Anterior cingulate cortex (tissue), 58 donors: Measurements from ENCODE around the gene TSPAN4.

Experiments used
- DNase-seq, 58 donors: peaks; one replicate each; lab custom pipeline; 2025; lab: John Stamatoyannopoulos, UW

TSPAN4 gene

DNA sequence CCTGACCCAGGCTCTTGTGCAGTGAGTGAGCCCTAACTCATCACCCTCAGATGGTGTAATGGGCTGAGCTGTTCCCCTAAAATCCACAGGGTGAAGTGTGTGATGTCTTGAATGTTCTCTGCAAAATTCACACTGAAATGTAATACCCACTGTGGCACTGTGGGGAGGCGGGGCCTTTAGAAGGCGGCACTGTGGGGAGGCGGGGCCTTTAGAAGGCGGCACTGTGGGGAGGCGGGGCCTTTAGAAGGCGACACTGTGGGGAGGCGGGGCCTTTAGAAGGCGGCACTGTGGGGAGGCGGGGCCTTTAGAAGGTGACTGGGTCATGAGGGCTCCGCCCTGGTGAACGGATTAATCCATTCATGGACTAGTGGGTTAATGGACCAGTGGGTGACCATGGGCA lies 34.9 kb downstream of the TSPAN4 start:
- DNase-seq, result no peak

DNA sequence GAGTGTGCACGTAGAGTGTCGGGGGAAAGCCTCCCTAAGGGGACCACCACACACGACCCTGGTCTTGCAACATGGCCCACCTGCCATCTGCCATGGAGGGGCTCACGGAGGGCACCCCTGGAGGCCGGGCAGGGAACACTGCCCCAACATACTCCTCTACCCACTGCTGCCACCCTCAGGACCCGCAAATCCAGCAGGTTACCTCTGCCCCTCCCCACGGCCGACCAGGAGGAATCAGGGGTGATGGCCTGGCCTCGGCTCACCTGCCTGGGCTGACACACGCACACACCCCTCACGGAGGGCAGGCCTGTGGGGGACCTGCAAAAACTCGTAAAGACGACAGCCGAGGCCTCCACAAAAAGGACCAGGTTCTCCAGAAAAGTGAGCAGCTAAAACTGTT lies 37.8 kb downstream of the TSPAN4 start:
- DNase-seq, result no peak

DNA sequence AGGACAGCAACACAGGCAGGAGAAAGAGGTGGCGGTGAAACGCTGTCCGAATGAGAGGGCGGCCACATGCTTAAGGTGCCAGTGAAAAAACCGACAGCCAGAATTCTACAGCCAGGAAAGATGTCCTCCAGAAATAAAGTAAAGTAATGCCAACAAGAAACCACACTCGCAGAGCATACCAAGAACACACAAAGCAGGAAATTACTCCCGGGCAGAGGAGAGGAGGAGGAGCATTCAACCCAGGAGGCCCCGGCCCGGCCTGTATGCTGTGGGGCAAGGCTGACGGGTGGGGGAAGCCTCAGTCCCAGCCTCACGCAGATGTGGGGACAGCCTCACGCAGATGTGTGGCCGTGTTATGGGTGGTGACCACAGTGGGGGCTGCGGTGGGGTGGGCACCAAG lies 39.9 kb downstream of the TSPAN4 start:
- no peak for DNase-seq

DNA sequence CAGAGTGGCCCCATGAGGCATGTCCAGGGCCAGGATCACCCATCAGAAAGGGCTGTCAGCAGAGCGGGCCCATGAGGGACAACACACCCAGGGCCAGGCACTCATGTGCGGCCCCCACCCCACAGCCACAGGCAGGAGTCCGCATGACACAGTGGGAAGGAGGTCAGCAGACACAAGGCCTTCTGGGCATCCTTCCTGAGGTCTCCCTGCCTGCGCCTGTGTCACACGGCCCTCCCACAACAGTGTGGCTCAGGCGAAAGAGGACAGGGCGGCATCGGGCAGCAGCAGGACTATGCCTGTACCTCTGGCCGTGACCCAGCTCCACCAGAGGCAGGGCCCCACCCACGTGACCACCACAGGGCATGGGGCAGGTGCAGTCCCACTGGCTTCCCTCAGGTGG lies 40.9 kb downstream of the TSPAN4 start:
- no peak for DNase-seq

DNA sequence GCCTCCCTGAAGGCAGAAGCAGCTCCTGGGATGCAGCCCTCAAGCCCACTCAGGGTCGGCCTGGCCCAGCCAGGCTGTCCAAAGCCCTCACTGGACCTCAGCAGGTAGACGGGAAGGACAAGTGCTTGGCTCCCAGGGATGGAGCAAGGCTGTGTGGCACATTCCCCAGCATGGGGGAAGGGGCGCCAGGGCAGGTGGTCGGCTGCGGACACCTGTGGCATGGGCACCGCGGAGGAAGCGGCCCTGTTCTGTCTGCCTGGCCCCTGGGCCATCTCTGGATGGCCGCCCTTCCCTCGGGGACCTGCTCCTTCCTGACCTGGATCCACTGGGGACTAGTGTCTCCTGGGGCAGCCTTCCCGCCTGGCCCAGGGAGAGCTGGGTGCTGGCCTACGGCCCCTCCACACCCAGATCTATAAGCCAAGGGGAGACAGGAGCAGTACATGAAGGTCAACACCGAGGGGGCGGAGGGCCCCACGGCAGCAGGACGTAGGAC lies 42.0 kb downstream of the TSPAN4 start:
- no peak for DNase-seq

DNA sequence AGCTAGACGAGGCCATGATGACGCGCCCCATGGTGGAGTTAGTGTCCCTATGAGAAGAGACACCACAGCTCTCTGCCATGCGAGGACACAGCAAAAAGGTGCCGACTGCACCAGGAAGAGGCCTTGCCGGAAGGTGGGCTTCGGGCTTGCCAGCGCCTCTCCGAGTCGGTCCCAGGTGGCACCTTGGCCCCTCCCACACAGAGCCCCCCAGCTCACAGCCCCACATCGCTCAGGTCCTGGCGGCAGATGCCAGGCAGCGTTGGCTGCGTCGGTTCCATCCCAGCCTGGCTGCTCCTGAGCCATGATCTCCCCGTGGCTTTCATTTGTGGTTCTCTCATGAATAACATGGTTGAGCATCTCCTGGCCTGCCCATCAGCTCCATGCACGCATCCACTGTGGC lies 43.9 kb downstream of the TSPAN4 start:
- no peak for DNase-seq

DNA sequence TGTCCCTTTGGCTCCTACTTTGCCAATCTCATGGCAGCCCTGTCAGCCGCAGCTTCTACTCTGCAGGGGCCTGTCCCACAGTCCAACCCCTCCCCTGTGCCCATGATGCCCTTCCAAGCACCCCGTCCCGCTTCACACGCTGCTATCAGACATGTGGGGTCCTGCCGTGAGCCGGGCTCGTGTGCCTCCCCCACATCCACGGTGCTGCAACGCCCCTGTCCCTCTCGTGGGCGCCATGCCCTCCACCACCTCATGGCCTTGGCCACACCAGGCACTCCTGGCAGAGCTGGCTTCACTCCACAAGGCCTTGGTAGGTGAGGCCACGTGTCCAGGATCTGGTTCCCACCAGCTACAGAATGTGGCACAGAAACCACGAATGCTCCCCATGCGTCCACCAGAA lies 44.9 kb downstream of the TSPAN4 start:
- DNase-seq, result no peak

DNA sequence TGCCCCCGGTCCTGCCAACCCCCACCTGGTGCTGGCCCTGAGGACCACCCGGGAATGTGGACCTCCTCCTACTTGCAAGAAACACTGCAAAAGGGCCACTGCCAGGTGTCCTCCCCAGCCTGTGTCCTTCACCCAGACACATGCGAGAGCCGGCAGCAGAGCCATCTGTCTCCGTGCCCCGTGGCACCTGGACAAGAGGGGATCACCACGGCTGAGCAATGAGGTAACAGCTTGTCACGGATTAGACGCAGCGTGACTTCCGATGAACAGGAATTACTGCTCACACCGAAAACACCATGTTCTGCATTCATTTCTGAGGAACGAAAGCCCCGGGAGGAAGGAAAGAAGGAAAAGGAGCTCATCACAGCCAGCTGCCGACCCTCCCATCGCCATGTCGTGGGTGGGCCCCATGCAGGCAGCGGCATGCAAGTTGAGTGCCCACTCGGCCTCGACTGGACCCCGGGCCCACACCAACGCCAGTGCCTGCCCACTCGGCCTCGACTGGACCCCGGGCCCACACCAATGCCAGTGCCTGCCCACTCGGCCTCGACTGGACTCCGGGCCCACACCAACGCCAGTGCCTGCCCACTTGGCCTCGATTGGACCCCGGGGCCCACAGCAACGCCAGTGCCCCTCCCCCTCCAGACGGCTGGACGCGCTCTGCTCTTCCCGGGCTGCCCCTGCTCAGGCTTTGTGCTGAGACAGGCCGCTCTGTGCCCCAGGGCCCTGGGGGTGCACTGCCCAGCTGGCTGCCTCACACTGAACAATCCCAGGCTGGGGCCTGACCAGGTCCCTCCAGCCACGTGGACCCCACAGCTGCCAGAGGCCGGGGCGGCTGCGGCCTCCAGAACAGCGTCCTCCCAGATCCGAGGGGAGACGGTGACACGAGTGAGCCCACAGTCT lies 45.9 kb downstream of the TSPAN4 start:
- peak in 5 of 58 donors; percentile 13 to 51 (median 24) for DNase-seq

DNA sequence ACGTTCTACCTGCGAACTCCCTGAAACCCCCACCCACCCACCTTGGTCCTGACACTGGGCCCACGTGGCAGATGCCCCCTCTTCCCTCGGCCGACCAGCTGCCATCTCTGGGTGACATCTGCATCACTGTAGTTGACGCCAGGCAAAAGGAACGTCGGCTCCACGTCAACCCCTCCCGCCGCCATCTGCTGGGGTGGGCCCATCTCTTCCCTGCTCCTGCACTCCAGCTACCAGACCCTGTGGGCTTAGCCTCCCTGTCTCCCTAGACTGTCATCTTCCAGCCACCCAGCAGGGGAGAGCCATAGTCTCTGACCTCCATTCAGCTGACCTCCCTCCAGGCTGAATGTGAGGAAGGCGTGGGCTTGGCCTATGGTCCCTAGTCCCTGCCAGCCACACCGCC lies 46.6 kb downstream of the TSPAN4 start:
- DNase-seq, result no peak

DNA sequence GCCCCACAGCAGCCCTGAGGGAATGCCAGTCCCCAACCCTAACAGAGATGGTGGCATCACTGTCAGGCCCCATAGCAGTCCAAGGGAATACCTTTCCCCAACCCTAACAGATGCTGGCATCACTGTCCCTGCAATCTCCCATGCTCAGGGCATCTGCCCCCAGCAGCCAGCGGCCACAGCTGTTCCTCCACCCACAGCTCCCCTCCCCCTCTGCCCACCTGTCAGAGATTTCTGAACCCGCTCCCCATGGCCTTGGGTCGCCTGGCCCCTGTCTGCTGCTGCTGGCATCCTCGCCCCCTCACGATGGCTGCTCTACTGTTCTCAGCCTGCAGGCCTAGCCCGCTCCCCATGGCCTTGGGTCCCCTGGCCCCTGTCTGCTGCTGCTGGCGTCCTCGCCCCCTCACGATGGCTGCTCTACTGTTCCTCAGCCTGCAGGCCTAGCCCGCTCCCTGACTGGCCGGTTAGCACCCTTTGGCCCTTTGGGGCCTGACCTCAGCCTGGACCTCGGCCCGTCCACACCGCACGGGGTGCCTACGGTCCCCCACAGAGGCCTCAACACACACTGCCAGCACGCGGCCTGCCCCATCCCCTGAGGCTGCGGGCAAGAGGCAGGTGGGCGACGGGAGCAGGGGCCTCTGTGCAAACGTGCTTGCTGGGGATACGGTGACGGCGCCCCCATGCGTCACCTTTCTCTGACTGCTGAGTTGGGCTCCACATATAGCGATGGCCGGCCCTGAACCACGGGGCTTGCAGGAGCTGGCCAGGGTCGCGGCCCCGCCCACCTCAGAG lies 47.2 kb downstream of the TSPAN4 start:
- DNase-seq, result no peak

DNA sequence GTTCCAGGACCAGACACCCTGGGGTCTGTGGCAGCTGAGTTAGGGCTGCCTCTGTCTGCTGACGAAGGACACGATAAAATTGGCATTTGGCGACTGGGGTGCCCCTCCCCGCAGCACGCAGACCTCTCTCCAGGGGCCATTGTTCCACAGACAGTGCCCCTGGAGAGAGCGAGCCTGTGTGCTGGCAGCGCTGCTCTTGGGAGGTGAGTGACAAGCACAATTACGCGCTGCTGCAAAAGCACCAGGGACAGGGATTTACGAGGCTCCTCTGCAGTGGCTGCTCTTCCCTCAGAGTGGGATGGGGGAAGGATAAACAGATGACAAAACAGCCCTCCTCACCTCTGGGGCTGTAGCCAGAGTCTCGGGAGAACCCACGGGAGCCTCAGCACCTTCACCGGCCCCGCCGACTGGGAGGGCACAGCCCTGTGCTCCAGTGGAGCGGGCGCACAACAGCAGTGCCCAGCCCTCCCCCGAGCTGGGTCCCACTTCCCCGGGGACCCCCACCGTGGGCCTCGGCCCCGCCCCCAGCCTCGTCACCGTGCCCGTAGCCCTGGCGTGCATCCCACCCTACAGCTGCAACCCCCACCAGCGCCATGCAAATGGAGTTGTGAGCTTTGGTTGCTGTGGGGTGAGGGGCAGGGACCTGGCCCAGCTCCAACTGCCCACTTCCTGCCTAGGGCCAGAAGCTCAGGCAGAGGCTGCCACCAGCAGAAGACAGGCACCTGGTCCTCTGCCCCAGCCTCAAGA lies 48.3 kb downstream of the TSPAN4 start:
- peak in 2 of 58 donors; percentile 15 to 27 for DNase-seq

DNA sequence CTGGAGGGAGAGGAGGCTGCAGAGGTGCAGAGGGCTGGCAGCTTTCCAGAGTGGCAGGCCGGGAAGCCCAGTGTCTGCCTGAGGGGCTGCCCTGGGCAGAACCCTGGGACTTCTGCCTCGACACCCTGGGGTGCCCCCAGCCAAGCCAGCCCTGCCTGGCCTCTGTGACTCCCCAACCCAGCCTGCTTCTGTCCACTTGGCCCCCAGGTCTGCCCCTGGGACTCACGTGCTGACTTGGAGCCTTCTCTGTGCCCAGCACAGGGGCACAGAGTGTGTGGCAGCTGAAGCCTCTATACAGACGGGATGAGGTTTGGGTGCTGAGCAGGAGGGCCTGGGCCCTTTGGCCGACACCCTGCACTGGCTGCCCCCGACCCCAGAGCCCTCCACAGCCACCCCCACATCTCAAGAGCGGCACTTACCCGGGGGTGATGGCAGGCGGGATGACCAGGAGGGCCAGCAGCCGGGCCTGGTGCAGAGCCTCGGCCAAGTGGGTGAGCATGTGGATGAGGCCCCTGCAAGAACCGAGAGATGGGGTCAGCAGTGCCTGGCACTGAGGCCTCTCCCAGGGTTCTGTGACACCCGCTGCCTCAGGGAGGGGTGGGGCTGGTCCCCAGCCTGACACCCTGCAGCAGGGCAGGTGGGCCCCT lies 50.5 kb downstream of the TSPAN4 start:
- no peak for DNase-seq

DNA sequence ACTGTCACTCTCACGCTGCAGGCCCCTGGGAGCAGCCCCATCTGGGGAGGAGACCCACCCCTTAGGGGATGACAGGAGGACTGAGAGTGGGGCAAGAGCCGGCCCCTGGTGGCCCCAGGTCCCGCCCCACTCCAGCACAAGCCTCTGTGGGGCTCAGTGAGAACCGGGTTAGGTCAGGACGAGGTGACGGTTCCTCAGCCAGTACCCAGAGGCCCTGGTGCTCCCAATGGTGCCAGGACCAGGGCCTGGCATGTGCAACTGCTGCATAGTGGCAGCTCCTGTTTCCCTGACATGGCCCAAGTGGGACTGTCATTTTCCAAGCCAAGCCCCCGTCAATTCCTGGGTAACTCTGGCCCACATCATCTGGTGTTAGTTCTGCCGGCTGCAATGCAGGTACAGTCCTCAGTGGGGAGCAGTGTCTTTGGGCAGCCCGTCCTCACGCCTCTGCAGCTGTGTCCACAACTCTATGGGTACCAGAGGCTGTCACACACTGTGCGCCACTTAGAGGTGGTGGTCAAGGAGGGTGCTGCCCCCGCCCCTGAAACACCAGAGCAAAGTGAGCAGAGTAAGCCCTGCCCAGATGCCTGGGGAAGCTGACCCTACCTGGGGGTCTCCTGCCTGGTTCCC lies 52.0 kb downstream of the TSPAN4 start:
- DNase-seq, result no peak

DNA sequence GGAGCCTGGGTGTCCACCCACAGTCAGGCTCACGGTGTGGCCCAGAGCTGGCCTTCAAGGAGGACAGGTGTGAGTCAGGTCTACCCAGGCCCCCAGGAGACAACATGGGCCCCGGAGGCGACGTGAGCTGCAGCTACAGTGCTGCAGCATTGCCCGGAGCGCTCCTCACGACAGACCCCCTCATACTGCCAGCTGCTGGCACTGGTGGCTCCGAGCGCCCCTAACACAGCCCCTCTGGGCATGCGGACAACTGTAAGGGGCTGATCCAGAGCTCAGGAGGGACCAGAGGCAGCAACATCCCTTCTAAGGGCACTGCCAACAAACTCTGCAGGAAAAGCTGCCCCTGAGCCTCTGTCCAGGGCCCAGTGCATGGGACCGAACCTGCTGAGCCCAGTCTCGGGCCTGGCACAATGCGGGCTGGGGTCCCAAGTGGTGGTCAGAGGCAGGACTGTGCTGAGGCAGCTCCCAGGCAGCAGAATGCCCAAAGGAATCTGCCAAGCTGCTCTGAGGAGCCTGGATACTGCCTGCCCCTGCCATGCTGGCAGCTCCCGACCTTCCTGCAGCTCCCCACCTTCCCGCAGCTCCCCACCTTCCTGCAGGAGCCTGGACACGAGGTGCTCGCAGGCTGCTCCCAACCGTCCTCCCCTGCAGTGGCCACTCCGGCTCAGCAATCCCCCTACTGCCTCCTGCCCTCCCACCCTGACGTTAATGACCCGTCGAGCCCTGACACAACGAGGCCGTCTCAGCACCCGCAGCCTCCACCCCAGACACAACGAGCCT lies 52.9 kb downstream of the TSPAN4 start:
- no peak for DNase-seq

DNA sequence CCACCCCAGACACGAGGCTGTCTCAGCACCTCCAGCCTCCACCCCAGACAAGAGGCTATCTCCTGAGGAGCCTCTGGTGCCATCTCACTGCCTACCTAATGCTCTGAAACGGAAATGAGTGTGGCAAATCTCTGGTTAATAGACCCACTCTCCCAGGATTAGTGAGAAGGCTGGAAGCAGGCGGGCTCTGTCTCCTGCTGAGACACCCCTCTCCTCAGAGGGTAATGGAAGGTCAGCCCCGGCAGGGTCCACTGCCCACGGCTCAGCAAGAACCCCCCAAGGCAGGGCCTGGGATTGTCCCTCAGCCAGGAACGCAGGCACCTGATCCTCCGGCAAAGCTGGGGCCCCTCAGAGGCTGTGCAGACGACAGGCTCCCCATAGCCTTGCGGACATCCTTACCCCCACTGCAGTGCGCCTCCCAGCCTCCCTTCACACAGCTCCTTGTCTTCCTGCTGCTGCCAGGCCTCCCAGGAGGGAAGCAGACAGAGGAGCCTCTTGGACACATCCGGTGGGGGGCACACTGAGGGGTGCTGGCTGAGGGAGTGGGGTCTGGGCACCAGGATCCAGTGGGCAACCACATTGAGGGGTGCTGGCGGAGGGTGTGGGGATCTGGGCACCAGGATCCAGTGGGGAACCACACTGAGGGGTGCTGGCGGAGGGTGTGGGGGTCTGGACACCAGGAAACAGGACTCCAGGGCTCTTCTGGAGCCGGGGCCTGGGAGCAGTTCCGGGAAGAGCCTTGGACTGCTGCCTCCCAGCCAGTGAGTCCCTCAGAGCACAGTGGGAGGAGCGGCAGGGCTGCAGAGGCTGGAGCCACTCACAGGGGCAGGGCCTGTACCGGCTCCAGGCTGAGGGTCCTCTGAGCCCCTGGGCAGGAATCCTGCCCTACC lies 54.8 kb downstream of the TSPAN4 start:
- DNase-seq, result no peak

DNA sequence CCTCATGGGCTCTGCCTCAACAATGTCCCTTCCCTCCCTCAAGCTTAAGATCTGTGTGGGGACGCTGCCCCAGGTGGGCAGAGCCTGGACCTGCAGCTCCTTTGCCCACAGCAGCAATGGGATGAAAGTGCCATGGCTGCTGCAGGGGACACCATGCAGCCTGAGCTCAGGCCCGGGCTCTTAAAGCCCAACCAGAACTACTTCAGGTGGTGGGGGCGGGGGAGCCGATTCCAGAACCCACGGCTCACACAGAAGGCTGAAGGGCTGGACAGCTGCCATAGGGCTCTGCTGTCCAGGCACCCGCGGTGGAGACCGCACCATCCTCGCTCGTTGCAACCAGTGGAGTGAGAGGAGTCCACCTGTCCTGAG lies 55.5 kb downstream of the TSPAN4 start:
- DNase-seq, result peak in 2 of 58 donors; percentile 10 to 40

DNA sequence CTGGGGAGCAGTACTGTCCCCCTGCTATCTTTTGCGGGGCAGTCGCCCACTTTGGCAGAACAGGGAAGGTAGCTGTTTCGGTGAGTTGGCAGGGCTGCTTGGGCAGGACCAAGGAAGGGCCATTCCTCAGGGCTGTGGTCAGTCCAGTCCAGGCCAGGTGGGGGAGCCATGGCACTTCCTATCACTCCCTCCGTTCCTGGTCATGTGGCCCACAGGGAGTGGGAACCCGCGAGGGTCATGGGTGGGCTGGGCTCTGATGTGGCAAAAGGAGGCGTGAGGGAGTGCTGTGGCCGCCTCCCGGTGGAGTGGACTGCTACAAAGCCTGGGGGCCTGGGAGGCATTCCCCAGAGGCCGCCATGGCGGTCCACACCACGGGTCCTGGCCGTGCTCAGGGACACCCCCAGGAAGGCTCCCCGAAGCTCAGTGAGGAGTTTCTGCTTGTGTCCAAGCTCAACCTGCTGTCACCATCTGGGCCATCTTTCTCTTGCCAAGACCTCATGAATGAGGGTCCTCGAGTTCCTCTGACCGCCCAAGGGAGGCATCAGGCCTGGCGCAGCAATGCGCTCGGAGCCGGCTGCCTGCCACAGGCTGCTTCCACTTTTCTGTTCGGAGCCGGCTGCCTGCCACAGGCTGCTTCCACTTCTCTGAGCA lies 56.0 kb downstream of the TSPAN4 start:
- DNase-seq, result peak in 7 of 58 donors; percentile 12 to 40 (median 28)
